NCI-H1092 (cell line): ENCODE results near the gene DYNLT2.

Experiments used
- DNase-seq: peaks from one replicate; lab custom pipeline; 2025; lab: John Stamatoyannopoulos, UW

Gene DYNLT2

GRCh38 chr6:169738204-169738975 is 13.0 kb downstream of the DYNLT2 start:
- no peak for DNase-seq

- DNase-seq: no peak
These were observed 21.4 kb downstream of the DYNLT2 start for GRCh38 chr6:169729961-169730360.

GRCh38 chr6:169726963-169727362 is 24.4 kb downstream of the DYNLT2 start:
- no peak for DNase-seq

- no peak for DNase-seq
These were observed 25.3 kb downstream of the DYNLT2 start for GRCh38 chr6:169726049-169726400.

- DNase-seq: no peak
These were observed 26.0 kb downstream of the DYNLT2 start for GRCh38 chr6:169725125-169726048.

GRCh38 chr6:169724494-169725124 is 26.8 kb downstream of the DYNLT2 start, which contains the start of gene PHF10:
Gene PHF10, minus strand, starts transcription at chr6:169724500. Its CDS starts 569 bp downstream, at chr6:169723931.
- DNase-seq: peak; percentile 82

GRCh38 chr6:169723991-169724493 is 27.3 kb downstream of the DYNLT2 start:
- DNase-seq: peak; percentile 47

GRCh38 chr6:169723200-169723909 is 28.0 kb downstream of the DYNLT2 start:
- peak; percentile 37 for DNase-seq

GRCh38 chr6:169722362-169723199 is 28.8 kb downstream of the DYNLT2 start:
- peak; percentile 17 for DNase-seq

- DNase-seq: no peak
These were observed 31.0 kb downstream of the DYNLT2 start for GRCh38 chr6:169720207-169720855.

GRCh38 chr6:169719117-169719516 is 32.3 kb downstream of the DYNLT2 start:
- DNase-seq: no peak

GRCh38 chr6:169714595-169714994 is 36.8 kb downstream of the DYNLT2 start:
- DNase-seq: no peak

- no peak for DNase-seq
These were observed 37.2 kb downstream of the DYNLT2 start for GRCh38 chr6:169714178-169714577.

- DNase-seq: no peak
These were observed 41.4 kb downstream of the DYNLT2 start for GRCh38 chr6:169710009-169710408.

GRCh38 chr6:169709293-169709692 is 42.1 kb downstream of the DYNLT2 start:
- DNase-seq: no peak

GRCh38 chr6:169707772-169708171 is 43.6 kb downstream of the DYNLT2 start:
- DNase-seq: no peak

- no peak for DNase-seq
These were observed 48.5 kb downstream of the DYNLT2 start for GRCh38 chr6:169702840-169703246.

GRCh38 chr6:169701954-169702839 is 49.2 kb downstream of the DYNLT2 start, which contains the start of the genes C6orf120 and WDR27:
Gene C6orf120, plus strand, starts transcription at chr6:169702126. Its CDS starts 334 bp downstream, at chr6:169702460.
Gene WDR27, minus strand, starts transcription at chr6:169702029. Its CDS starts 13,024 bp downstream, at chr6:169689005.
- peak; percentile 100 for DNase-seq
